NCI-H460 (cell line): ENCODE data around the gene FDX2. TPM values are rescaled to one million over a fixed set of nuclear protein-coding genes. Genes with fewer than 3 reads are reported as not detected.

Experiments used
- DNase-seq: peaks from one replicate; pipeline ENCODE4 v3.0.0-alpha.2; 2016; ENCODE audit warnings: low read depth; ENCODE audit errors: extremely low read depth
- total RNA-seq: library from RNA; depleted of rRNA; stranded (reverse); fragments of >200 nt; shearing (Covaris generic); gene quantifications from 2 replicates; pipeline ENCODE4 v1.2.3, GENCODE V29; 2014

FDX2 gene
- total RNA-seq, 1 experiment from 2014 or later = 12.6 TPM

DNA sequence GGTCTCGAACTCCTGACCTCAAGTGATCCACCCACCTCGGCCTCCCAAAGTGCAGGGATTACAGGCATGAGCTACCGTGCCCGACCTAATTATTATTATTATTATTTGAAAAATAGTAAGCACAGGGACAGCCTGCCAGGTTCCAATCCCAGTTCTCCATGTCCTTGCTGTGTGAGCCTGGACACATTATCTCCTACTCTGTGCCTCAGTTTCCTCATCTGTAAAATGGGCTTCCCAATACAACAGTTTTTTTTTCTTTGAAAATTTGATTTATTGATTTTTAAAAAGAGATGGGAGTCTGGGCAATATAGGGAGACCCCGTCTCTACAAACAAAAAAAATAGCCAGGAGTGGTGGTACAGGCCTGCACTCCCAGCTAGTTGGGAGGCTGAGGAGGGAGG lies 9.5 kb downstream of the FDX2 start:
- no peak for DNase-seq

DNA sequence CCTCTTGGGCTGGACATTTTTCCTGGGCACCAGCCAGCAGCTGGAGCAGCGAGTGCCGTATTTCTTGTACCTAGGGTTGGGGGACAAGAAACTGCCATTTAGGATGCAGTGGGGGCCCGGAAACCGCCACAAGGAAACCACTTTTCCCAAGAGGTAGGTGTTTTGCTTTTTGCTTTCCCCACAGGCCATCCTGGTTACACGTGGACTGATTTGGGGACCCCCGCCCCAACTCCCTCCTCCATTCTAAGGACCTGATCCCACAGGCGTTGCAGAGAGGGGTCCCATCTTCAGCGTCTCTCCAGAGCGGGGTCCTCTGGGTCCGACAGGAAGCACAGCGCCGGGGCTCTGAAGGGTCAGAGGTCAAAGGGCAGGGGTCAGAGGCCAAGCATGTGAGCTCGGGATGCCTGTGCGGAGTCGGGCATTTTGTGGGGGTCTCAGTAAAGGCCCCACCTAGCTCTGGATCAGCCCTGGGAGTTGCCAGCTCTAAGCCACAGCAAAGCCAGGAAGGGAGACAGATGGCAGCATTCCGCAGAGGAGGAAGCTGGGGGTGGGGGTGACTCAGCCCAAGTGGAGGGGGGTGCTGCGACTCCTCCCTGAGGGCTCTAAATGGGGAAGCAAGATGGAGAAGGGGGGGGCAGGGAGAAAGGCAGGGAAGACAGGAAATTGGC lies 10.5 kb downstream of the FDX2 start:
- no peak for DNase-seq

DNA sequence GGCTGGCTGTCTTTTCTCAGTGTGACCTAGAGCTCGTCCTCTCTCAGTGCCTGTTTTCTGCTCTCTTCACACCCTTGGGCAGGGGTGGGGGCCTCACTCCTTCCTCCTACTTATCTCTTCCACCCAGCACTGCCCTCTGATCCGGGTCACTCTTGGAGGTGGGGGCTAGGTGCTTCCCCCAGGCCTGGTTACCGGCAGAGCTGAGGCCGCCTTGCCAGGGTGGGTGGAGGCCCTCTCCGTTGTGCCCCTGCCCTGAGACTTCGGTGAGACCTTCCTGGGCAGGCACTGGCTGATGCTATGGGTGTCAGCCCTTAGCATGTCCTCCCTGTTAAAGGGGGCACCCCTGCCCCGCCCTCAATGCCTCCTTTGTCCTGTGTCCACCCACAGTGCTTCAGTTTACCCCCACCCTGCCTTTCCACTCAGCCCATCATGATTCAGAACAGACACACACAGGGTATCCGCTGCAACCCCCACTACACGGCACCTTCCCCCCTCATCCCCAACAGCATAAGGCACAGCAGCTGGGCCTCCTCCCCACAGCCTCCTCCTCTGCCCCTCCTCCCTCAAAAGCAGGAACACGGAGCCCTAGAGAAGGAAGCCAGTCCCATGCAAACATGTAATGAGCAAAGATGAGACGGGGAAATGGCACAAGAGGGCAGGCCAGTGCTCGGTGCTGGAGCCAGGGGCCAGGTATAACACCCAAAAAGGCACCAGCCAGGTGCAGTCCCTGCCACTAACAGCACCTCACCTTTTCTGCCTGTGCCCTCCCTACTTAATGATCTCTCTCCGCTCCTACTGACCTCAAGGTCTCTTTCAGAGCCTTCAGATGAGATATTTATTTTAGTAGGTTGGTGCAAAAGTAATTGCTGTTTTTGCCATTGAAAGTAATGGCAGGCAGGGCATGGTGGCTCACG lies 16.0 kb downstream of the FDX2 start:
- no peak for DNase-seq

DNA sequence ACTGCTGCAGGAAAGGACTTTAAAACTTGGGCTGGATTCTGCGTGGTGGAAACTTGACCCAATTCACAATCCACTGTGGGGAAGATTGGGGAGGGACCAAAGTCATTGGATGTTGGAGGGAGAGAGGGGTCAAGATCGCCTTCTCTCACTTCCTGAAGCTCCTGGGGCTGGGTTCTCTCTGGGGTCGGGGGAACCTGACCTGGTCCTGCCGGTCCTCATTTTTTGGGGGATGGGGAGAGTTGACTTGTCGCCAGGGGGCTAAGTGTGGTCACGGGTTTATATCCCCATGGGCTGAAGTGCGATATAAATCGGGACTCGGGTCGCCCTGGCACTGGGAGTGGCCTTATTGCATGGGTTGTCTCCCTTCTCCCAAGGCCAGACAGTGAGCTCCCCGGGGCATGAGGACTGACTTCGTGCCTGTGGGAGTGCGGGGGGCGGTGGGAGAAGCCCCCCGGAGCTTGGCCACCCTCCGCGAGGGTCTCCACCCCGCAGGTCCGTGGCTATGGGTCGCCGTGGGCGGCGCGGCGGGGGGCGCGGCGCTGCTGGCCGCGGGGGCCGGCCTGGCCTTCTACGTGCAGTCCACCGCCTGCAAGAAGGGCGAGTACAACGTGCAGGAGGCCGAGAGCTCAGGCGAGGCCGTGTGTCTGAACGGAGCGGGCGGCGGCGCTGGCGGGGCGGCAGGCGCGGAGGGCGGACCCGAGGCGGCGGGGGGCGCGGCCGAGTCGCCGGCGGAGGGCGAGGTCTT lies 19.8 kb downstream of the FDX2 start:
- DNase-seq = no peak

DNA sequence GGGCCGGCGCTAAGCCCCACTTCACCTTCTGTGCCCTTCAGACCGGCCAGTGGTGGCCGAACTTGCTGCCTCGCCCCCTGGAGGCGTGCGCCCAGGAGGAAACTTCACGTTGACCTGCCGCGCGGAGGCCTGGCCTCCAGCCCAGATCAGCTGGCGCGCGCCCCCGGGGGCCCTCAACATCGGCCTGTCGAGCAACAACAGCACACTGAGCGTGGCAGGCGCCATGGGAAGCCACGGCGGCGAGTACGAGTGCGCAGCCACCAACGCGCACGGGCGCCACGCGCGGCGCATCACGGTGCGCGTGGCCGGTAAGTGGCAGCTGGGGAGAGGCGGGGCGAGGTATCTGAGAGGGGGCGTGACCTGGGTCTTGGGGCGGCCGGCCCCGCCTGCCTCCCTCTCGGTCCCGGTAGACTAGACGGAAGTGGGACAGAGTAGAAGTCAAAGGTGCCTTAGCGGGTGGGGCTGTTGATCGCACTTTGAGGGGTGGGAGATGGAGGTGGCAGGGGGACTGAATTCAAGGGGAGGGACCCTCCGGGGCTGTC lies 20.4 kb downstream of the FDX2 start:
- no peak for DNase-seq

DNA sequence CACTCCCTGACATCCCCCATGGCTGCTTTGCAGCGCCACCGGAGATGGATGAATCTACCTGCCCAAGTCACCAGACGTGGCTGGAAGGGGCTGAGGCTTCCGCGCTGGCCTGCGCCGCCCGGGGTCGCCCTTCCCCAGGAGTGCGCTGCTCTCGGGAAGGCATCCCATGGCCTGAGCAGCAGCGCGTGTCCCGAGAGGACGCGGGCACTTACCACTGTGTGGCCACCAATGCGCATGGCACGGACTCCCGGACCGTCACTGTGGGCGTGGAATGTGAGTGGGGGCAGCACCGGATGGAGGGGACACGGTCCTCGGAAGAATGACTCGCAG lies 21.5 kb downstream of the FDX2 start:
- DNase-seq = no peak

DNA sequence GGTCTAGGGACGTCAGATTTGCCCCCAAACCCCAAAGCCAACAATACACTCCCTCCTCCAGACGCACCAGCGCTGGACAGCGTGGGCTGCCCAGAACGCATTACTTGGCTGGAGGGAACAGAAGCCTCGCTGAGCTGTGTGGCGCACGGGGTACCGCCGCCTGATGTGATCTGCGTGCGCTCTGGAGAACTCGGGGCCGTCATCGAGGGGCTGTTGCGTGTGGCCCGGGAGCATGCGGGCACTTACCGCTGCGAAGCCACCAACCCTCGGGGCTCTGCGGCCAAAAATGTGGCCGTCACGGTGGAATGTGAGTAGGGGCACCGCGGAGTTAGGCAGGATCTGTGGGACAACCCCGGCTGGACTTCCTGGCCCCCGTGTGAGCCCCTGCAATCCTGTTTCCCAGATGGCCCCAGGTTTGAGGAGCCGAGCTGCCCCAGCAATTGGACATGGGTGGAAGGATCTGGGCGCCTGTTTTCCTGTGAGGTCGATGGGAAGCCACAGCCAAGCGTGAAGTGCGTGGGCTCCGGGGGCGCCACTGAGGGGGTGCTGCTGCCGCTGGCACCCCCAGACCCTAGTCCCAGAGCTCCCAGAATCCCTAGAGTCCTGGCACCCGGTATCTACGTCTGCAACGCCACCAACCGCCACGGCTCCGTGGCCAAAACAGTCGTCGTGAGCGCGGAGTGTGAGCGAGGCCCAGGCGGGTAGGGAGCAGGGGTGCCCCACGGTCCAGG lies 22.0 kb downstream of the FDX2 start:
- DNase-seq = no peak

DNA sequence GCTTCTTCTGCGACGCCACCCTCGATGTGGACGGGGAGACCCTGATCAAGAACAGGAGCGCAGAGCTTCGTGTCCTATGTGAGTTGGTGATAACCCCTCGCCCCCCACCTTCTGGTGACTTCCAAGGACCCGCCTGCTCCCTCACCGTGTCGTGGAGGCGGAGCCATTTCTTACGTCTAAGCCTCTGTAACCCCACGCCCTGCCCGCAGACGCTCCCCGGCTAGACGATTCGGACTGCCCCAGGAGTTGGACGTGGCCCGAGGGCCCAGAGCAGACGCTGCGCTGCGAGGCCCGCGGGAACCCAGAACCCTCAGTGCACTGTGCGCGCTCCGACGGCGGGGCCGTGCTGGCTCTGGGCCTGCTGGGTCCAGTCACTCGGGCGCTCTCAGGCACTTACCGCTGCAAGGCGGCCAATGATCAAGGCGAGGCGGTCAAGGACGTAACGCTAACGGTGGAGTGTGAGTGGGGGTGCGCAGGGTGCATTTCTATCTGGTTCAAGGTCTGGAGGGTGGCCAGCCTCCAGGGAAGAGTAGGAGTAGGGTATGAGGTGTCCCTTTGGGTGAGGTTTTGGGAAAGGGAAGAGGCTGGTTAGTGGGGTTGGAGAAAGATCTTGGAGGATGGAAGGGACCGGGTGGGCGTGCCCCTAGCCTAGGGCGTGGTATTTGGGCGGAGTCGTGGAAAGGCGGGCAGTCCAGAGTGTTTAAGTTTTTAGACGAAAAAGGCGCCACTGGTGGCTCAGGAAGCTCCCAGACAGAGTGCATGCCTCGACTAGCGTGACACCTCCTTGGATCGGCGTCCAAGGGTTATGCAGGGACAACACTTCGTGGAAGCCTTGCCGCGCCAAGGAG lies 22.8 kb downstream of the FDX2 start:
- DNase-seq = no peak

DNA sequence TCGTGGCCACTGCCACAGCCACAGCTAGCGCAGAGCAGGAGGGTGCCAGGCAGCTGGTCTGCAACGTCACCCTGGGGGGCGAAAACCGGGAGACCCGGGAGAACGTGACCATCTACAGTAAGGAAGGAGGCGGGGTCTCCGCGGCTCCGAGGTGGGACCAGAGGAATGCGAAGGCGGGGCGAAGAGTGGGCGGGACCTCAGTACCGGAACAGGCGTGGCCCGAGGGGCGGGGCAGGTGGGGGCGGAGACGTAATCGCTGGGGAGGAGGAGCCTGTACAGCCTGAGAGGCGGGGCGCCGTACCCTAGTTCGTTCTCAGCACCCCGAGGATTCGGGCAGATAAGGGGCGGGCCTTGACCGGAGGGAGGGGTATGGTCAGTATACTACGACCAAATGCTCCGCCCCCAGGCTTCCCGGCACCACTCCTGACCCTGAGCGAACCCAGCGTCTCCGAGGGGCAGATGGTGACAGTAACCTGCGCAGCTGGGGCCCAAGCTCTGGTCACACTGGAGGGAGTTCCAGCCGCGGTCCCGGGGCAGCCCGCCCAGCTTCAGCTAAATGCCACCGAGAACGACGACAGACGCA lies 23.5 kb downstream of the FDX2 start:
- DNase-seq = no peak

DNA sequence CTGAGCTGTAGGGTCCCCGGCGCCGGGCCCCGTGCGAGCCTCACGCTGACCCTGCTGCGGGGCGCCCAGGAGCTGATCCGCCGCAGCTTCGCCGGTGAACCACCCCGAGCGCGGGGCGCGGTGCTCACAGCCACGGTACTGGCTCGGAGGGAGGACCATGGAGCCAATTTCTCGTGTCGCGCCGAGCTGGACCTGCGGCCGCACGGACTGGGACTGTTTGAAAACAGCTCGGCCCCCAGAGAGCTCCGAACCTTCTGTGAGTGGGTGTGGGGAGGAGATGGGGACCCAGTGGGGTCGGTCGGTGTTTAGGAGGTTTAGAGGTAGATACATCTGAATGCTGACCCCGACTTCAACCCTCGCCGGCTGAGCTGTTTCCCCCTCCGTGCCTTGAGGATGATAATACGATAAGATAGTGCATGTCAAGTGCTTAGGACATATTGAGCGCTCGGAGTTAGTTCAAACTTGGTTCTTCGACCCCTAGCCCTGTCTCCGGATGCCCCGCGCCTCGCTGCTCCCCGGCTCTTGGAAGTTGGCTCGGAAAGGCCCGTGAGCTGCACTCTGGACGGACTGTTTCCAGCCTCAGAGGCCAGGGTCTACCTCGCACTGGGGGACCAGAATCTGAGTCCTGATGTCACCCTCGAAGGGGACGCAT lies 24.1 kb downstream of the FDX2 start:
- DNase-seq = no peak

DNA sequence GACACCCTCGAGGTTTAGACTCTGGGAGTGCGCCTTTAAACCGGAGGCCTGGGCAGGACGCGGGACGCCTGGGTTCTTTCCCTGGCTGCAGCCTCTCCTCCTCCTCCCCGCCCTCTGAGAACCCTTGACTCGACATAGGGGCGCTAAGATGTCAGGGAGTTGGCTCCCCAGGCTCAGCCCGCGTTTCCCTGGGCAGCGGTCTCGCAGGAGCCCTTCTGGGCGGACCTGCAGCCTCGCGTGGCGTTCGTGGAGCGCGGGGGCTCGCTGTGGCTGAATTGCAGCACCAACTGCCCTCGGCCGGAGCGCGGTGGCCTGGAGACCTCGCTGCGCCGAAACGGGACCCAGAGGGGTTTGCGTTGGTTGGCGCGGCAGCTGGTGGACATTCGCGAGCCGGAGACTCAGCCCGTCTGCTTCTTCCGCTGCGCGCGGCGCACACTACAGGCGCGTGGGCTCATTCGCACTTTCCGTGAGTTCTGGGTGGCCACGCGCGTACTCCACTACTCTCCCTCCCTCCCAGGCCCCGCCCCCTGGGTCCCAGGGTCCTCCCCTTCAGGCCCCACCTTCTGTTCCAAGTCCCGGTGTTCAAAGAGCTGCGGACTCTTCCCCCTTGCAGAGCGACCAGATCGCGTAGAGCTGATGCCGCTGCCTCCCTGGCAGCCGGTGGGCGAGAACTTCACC lies 24.8 kb downstream of the FDX2 start:
- no peak for DNase-seq

DNA sequence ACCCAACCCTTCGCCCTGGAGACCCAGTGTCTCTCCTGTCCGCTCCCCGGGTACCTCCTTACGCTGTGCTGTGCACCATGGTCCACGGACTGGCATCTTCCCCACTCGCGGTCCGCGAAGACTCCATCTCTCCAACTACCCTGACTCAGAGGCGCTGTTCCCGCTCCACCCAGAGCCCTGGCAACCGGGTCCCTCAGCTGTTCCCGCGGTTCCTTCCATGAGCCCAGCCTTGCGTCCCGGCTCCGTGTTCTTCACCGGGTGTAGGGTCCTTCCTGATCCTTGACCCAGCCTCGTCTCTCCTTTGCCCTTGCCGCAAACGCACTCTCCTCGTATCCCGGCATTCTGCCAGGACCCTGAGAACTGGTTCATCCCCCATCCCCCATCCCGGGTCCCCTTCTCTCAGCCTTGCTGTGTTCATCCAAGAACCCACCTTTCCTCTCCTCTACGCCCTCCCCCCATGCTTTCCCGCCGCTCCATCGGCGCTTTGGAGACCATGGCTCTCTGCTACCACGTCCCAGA lies 25.4 kb downstream of the FDX2 start:
- no peak for DNase-seq

DNA sequence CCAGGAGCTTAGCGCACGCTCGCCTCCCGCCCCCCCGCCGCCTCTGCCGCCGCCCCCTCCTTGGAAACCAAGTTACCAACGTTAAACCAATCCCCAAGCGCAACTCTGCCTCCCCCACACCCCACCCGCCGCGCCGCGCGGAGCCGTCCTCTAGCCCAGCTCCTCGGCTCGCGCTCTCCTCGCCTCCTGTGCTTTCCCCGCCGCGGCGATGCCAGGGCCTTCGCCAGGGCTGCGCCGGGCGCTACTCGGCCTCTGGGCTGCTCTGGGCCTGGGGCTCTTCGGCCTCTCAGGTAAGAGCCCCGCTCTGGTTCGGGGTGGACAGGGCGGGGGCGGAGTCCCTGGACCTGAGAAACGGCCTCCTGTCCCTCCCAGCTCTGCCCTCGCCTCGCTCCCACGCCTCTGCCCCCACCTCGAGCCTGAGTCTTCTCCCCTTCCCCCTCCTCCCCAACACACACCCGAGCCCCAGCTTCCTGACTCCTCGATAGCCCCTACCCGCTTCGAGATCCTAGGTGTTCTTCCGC lies 25.9 kb downstream of the FDX2 start, which contains the start of gene ICAM5:
Gene ICAM5, plus strand, starts transcription at position 117 of the 521 bp plus-strand sequence. Its CDS starts 92 bp downstream, at position 209.
- no peak for DNase-seq

DNA sequence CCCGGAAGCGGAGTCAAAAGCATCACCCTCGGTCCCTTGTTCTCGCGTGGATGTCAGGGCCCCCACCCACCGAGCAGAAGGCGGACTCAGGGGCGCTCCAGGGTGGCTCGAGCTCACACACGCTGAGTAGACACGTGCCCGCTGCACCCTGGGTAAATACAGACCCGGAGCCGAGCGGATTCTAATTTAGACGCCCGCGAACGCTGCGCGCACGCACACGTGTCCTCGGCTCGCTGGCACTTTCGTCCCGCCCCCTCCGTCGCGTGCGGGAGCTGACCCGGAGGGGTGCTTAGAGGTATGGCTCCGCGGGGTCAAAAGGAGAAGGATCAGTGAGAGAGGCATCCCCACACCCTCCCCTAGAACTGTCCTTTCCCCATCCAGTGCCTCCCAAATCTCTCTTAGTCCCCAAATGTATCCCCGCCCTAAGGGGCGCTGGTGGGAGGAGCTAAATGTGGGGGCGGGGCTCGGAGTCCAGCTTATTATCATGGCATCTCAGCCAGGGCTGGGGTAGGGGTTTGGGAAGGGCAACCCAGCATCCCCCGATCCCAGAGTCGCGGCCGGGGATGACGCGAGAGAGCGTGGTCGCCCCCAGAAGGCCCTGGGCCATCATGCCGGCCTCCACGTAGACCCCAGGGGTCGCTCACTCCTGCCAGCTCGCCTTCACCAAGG lies 26.5 kb downstream of the FDX2 start:
- DNase-seq = peak; percentile 24

DNA sequence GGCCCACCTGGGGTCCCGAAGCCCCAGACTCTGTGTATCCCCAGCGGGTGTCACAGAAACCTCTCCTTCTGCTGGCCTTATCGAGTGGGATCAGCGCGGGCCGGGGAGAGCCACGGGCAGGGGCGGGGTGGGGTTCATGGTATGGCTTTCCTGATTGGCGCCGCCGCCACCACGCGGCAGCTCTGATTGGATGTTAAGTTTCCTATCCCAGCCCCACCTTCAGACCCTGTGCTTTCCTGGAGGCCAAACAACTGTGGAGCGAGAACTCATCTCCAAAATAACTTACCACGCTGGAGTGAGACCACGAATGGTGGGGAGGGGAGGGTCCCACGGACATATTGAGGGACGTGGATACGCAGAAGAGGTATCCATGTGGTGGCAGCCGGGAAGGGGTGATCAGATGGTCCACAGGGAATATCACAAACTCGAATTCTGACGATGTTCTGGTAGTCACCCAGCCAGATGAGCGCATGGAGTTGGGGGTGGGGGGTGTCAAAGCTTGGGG lies 27.1 kb downstream of the FDX2 start:
- peak; percentile 58 for DNase-seq

DNA sequence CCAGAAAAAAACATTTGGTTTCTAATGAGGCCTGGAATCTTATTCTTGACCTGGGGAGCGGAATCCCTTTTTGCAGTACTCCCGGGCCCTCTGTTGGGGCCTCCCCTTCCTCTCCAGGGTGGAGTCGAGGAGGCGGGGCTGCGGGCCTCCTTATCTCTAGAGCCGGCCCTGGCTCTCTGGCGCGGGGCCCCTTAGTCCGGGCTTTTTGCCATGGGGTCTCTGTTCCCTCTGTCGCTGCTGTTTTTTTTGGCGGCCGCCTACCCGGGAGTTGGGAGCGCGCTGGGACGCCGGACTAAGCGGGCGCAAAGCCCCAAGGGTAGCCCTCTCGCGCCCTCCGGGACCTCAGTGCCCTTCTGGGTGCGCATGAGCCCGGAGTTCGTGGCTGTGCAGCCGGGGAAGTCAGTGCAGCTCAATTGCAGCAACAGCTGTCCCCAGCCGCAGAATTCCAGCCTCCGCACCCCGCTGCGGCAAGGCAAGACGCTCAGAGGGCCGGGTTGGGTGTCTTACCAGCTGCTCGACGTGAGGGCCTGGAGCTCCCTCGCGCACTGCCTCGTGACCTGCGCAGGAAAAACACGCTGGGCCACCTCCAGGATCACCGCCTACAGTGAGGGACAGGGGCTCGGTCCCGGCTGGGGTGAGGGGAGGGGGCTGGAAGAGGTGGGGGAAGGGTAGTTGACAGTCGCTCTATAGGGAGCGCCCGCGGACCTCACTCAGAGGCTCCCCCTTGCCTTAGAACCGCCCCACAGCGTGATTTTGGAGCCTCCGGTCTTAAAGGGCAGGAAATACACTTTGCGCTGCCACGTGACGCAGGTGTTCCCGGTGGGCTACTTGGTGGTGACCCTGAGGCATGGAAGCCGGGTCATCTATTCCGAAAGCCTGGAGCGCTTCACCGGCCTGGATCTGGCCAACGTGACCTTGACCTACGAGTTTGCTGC lies 28.7 kb downstream of the FDX2 start, which contains the start of gene ICAM4:
Gene ICAM4, plus strand, starts transcription at position 153 of the 935 bp plus-strand sequence. Its CDS starts 58 bp downstream, at position 211.
- no peak for DNase-seq
